ENCODE data around the gene SLC12A8. TPM values are rescaled to one million over a fixed set of nuclear protein-coding genes. Genes with fewer than 3 reads are reported as not detected.
A peak's percentile ranks its signal among the peaks of the same experiment; 100 is the strongest.

The SLC12A8 gene
- total and polyA plus RNA-seq, 2 donors from 2014 or later: 5.4 to 29.1 TPM

- peak overlapping the region; percentile 71 to 83 (median 76) for H3K9ac ChIP-seq (ENCODE audit: low read length in 3 of 3)
- H3K27ac ChIP-seq (ENCODE audit: low read depth in 2 of 2, low read length in 2 of 2): peak overlapping the region; percentile 59 to 85
- H3K4me1 ChIP-seq (ENCODE audit: control insufficient read depth in 2 of 3, insufficient read depth in 2 of 3, low read depth in 1 of 3, low read length in 3 of 3): peaks cover 0 to 26% (median 13%) of the 10 kb centered on the region in 3 donors
- H3K9me3 ChIP-seq (ENCODE audit: control insufficient read depth in 2 of 3, insufficient read depth in 1 of 3, low read length in 3 of 3): no peaks in the 10 kb centered on the region
- DNase-seq (peak in 2 of 5 donors; percentile 57 to 73), FAIRE-seq (no peak)
- no peak for TF ChIP-seq CTCF (IDR thresholded peaks at IDR 0.05; ENCODE audit: borderline replicate concordance, extremely low read depth, insufficient read depth)
- H3K4me3 ChIP-seq (ENCODE audit: low read length in 3 of 3): peak overlapping the region; percentile 76 to 88 (median 79)
- H3K36me3 ChIP-seq (ENCODE audit: control insufficient read depth in 2 of 3, insufficient read depth in 3 of 3, low read length in 3 of 3): no peaks in the 10 kb centered on the region
- H3K27me3 ChIP-seq (ENCODE audit: control insufficient read depth, insufficient read depth, low read length): no peaks in the 10 kb centered on the region
- intact Hi-C loops (cut with DNase I): no loop called here
Measured at GRCh38 chr3:125054449-125055329, 157.9 kb downstream of the SLC12A8 start.

GRCh38 chr3:125054062-125054448, 158.5 kb downstream of the SLC12A8 start:
- DNase-seq: no peak
- Histone ChIP-seq H3K4me3 (ENCODE audit: low read length in 3 of 3) (peak overlapping the region in 2 of 3 donors; percentile 79 to 88), H3K36me3 (ENCODE audit: control insufficient read depth in 2 of 3, insufficient read depth in 3 of 3, low read length in 3 of 3) (no peaks in the 10 kb centered on the region), H3K27ac (ENCODE audit: low read depth in 2 of 2, low read length in 2 of 2) (no peak overlapping the region), H3K9ac (ENCODE audit: low read length in 3 of 3) (peak overlapping the region in 1 of 3 donors; percentile 71), H3K4me1 (ENCODE audit: control insufficient read depth in 2 of 3, insufficient read depth in 2 of 3, low read depth in 1 of 3, low read length in 3 of 3) (peaks cover 0 to 29% (median 13%) of the 10 kb centered on the region in 3 donors), H3K27me3 (ENCODE audit: control insufficient read depth, insufficient read depth, low read length) (no peaks in the 10 kb centered on the region), H3K9me3 (ENCODE audit: control insufficient read depth in 2 of 3, insufficient read depth in 1 of 3, low read length in 3 of 3) (no peaks in the 10 kb centered on the region)
- intact Hi-C loops (cut with DNase I): no loop called here
- FAIRE-seq: no peak
- TF ChIP-seq CTCF (IDR thresholded peaks at IDR 0.05; ENCODE audit: borderline replicate concordance, extremely low read depth, insufficient read depth): no peak

GRCh38 chr3:125053304-125053699, 159.2 kb downstream of the SLC12A8 start:
- Histone ChIP-seq H3K4me1 (ENCODE audit: control insufficient read depth in 2 of 3, insufficient read depth in 2 of 3, low read depth in 1 of 3, low read length in 3 of 3) (peaks cover 0 to 30% (median 13%) of the 10 kb centered on the region in 3 donors), H3K9me3 (ENCODE audit: control insufficient read depth in 2 of 3, insufficient read depth in 1 of 3, low read length in 3 of 3) (no peaks in the 10 kb centered on the region), H3K27ac (ENCODE audit: low read depth in 2 of 2, low read length in 2 of 2) (peak overlapping the region; percentile 67 to 83), H3K4me3 (ENCODE audit: low read length in 3 of 3) (peak overlapping the region in 2 of 3 donors; percentile 16 to 79), H3K9ac (ENCODE audit: low read length in 3 of 3) (peak overlapping the region in 1 of 3 donors; percentile 71), H3K36me3 (ENCODE audit: control insufficient read depth in 2 of 3, insufficient read depth in 3 of 3, low read length in 3 of 3) (no peaks in the 10 kb centered on the region), H3K27me3 (ENCODE audit: control insufficient read depth, insufficient read depth, low read length) (no peaks in the 10 kb centered on the region)
- TF ChIP-seq CTCF (IDR thresholded peaks at IDR 0.05; ENCODE audit: borderline replicate concordance, extremely low read depth, insufficient read depth): no peak
- FAIRE-seq (no peak), DNase-seq (no peak)
- intact Hi-C loops (cut with DNase I): no loop called here

Measured in kidney (tissue), 14 donors.